ENCODE measurements around the gene NPR2. TPM values are rescaled to one million over a fixed set of nuclear protein-coding genes. Genes with fewer than 3 reads are reported as not detected.
A peak's percentile ranks its signal among the peaks of the same experiment; 100 is the strongest.

The NPR2 gene
- total RNA-seq, 1 donor = 16.6 TPM

- Histone ChIP-seq H3K4me1 (ENCODE audit: insufficient read depth, low read length) (peaks cover 24% of the 10 kb centered on the region), H2AFZ (ENCODE audit: low read length) (no peak overlapping the region), H3K4me3 (ENCODE audit: insufficient read depth, low read length) (no peak overlapping the region), H3K27me3 (ENCODE audit: insufficient read depth, low read length) (no peaks in the 10 kb centered on the region), H3K27ac (ENCODE audit: low read depth, low read length) (peak overlapping the region; percentile 71), H3K79me2 (ENCODE audit: insufficient read depth, low read length) (no peaks in the 10 kb centered on the region), H3K36me3 (ENCODE audit: insufficient read depth, low read length) (peaks cover 16% of the 10 kb centered on the region), H3K4me2 (ENCODE audit: insufficient read depth, low read length) (peak overlapping the region; percentile 93), H4K20me1 (ENCODE audit: insufficient read depth, low read length) (no peaks in the 10 kb centered on the region), H3K9me3 (ENCODE audit: low read depth, low read length) (no peaks in the 10 kb centered on the region)
- peak; percentile 83 for DNase-seq (ENCODE audit: insufficient read length, low spot score, missing footprints)
- TF ChIP-seq CTCF (IDR thresholded peaks at IDR 0.05; ENCODE audit: extremely low read depth, low read depth, low read length) = peak; percentile 45
Observed at GRCh38 chr9:35813434-35814105, 22.2 kb downstream of the NPR2 start.

GRCh38 chr9:35814106-35814840 is 22.9 kb downstream of the NPR2 start:
- H3K4me1 ChIP-seq (ENCODE audit: insufficient read depth, low read length) = peaks cover 24% of the 10 kb centered on the region
- no peaks in the 10 kb centered on the region for H3K27me3 ChIP-seq (ENCODE audit: insufficient read depth, low read length)
- TF ChIP-seq CTCF (IDR thresholded peaks at IDR 0.05; ENCODE audit: extremely low read depth, low read depth, low read length) = peak; percentile 36
- no peaks in the 10 kb centered on the region for H3K79me2 ChIP-seq (ENCODE audit: insufficient read depth, low read length)
- H3K4me2 ChIP-seq (ENCODE audit: insufficient read depth, low read length) = peak overlapping the region; percentile 93
- H3K27ac ChIP-seq (ENCODE audit: low read depth, low read length) = peak overlapping the region; percentile 71
- H3K4me3 ChIP-seq (ENCODE audit: insufficient read depth, low read length) = peak overlapping the region; percentile 83
- peaks cover 9% of the 10 kb centered on the region for H3K36me3 ChIP-seq (ENCODE audit: insufficient read depth, low read length)
- H2AFZ ChIP-seq (ENCODE audit: low read length) = peak overlapping the region; percentile 78
- no peaks in the 10 kb centered on the region for H3K9me3 ChIP-seq (ENCODE audit: low read depth, low read length)
- no peaks in the 10 kb centered on the region for H4K20me1 ChIP-seq (ENCODE audit: insufficient read depth, low read length)
- peak; percentile 86 for DNase-seq (ENCODE audit: insufficient read length, low spot score, missing footprints)

- Histone ChIP-seq H3K9me3 (ENCODE audit: low read depth, low read length) (no peaks in the 10 kb centered on the region), H3K27me3 (ENCODE audit: insufficient read depth, low read length) (no peaks in the 10 kb centered on the region), H3K27ac (ENCODE audit: low read depth, low read length) (peak within 1 kb of the TSS; percentile 71), H3K4me1 (ENCODE audit: insufficient read depth, low read length) (peaks cover 27% of the 10 kb centered on the region), H3K4me3 (ENCODE audit: insufficient read depth, low read length) (peak within 1 kb of the TSS; percentile 83), H2AFZ (ENCODE audit: low read length) (peak within 1 kb of the TSS; percentile 93), H3K36me3 (ENCODE audit: insufficient read depth, low read length) (peaks cover 2% of the 10 kb centered on the region), H3K4me2 (ENCODE audit: insufficient read depth, low read length) (peak within 1 kb of the TSS; percentile 93), H3K79me2 (ENCODE audit: insufficient read depth, low read length) (no peaks in the 10 kb centered on the region), H4K20me1 (ENCODE audit: insufficient read depth, low read length) (no peaks in the 10 kb centered on the region)
- no peak for TF ChIP-seq CTCF (IDR thresholded peaks at IDR 0.05; ENCODE audit: extremely low read depth, low read depth, low read length)
- DNase-seq (ENCODE audit: insufficient read length, low spot score, missing footprints) = peak; percentile 99
Observed at GRCh38 chr9:35814841-35815543, 23.6 kb downstream of the NPR2 start, which contains the start of gene HINT2. TSS of gene HINT2 (minus strand) at chr9:35815042. CDS start at chr9:35814979, 63 bp downstream.
